Smooth muscle cell (in vitro differentiated cells): ENCODE measurements around the gene GNA15. TPM values are rescaled to one million over a fixed set of nuclear protein-coding genes. Genes with fewer than 3 reads are reported as not detected.

Source experiments
- DNase-seq: peaks from one replicate; lab custom pipeline; 2025; ENCODE audit not compliant: unreplicated experiment; lab: John Stamatoyannopoulos, UW
- H2AFZ ChIP-seq: fragments of 200-600 bp; sonication (generic); 2 replicates; pipeline ENCODE4 v1.6.0; 2016; ENCODE audit warnings: antibody characterized with exemption, low read depth, mild to moderate bottlenecking
- H3F3A ChIP-seq: fragments of 200-600 bp; sonication (generic); 2 replicates; pipeline ENCODE4 v1.6.0; 2017; ENCODE audit warnings: antibody characterized with exemption, low read depth
- H3K27ac ChIP-seq: fragments of 200-600 bp; sonication (generic); 2 replicates; pipeline ENCODE4 v1.5.1; 2016; ENCODE audit warnings: low read depth, mild to moderate bottlenecking
- H3K27me3 ChIP-seq: fragments of 200-600 bp; sonication (generic); 2 replicates; pipeline ENCODE4 v1.6.1; 2016; ENCODE audit warnings: low read depth, mild to moderate bottlenecking
- H3K36me3 ChIP-seq: fragments of 200-600 bp; sonication (generic); 2 replicates; pipeline ENCODE4 v1.5.1; 2016; ENCODE audit warnings: low read depth
- H3K4me1 ChIP-seq: fragments of 200-600 bp; sonication (generic); 2 replicates; pipeline ENCODE4 v1.5.1; 2016; ENCODE audit warnings: low read depth
- H3K4me2 ChIP-seq: fragments of 200-600 bp; sonication (generic); 2 replicates; pipeline ENCODE4 v1.6.0; 2016; ENCODE audit warnings: mild to moderate bottlenecking
- H3K4me3 ChIP-seq: fragments of 200-600 bp; sonication (generic); 2 replicates; pipeline ENCODE4 v1.5.1; 2016; ENCODE audit warnings: mild to moderate bottlenecking
- H3K79me2 ChIP-seq: fragments of 200-600 bp; sonication (generic); 2 replicates; pipeline ENCODE4 v1.6.0; 2016; ENCODE audit warnings: low read depth, mild to moderate bottlenecking
- H3K9ac ChIP-seq: fragments of 200-600 bp; sonication (generic); 2 replicates; pipeline ENCODE4 v1.6.0; 2016; ENCODE audit warnings: low read depth
- H3K9me3 ChIP-seq: fragments of 200-600 bp; sonication (generic); replicated peaks from 2 replicates; pipeline ENCODE4 v1.5.1; 2016; ENCODE audit warnings: low read depth
- H4K20me1 ChIP-seq: fragments of 200-600 bp; sonication (generic); 2 replicates; pipeline ENCODE4 v1.6.0; 2016; ENCODE audit warnings: low read depth
- CTCF ChIP-seq: fragments of 200-600 bp; sonication (generic); IDR thresholded peaks from 2 replicates; pipeline ENCODE4 v1.5.1; 2017; ENCODE audit warnings: borderline replicate concordance, mild to moderate bottlenecking, antibody characterized with exemption; ENCODE audit not compliant: insufficient read depth, poor library complexity, severe bottlenecking
- WGBS: methylation state at CpG from one replicate; pipeline ENCODE4 v1.1.7; 2016; ENCODE audit warnings: low lambda C conversion rate; 5-methylcytosine and 5-hydroxymethylcytosine counted together
- polyA plus RNA-seq: library from polyadenylated mRNA; unstranded; fragments of >200 nt; fragmentation: Nextera tagmentation; extraction: Ambion mirVana; gene quantifications from 2 replicates; pipeline ENCODE4 v1.2.1, GENCODE V29; 2016
- total RNA-seq: library from RNA; depleted of rRNA; stranded (reverse); fragments of >200 nt; gene quantifications from 2 replicates; pipeline ENCODE4 v1.2.3, GENCODE V29; 2014

Gene GNA15
- total and polyA plus RNA-seq, 2 experiments from 2014 or later: 1.2 to 1.8 TPM

DNA sequence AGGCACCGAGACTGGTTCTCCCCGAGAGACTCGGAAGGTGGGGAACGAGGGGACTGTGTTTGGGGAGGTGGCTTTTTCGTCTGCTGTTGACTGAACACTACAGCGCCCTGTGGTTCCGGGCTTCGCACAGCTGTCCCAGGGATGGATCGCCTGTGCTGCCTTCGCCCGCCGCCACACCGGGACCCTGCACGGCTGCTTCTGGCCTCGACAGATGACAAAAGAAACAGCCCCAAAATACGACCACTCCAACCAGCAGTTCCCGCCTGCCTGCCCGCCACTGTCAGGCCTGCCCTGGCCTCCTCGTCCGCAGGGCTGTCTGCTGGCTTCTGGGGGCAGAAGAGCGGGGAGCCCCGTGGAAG is 13.3 kb upstream of the GNA15 start:
- DNase-seq: no peak
- 96% methylated on average over 22 of the region's 22 CpGs for whole genome bisulfite sequencing
- Histone ChIP-seq H3K4me2 (no peak overlapping the region), H3K9ac (no peak overlapping the region), H3K27ac (no peak overlapping the region), H3F3A (no peaks in the 10 kb centered on the region), H3K4me3 (no peak overlapping the region), H2AFZ (no peak overlapping the region), H3K27me3 (no peaks in the 10 kb centered on the region), H3K4me1 (no peaks in the 10 kb centered on the region), H3K9me3 (no peaks in the 10 kb centered on the region), H4K20me1 (no peaks in the 10 kb centered on the region), H3K36me3 (no peaks in the 10 kb centered on the region), H3K79me2 (no peaks in the 10 kb centered on the region)
- TF ChIP-seq CTCF: no peak

DNA sequence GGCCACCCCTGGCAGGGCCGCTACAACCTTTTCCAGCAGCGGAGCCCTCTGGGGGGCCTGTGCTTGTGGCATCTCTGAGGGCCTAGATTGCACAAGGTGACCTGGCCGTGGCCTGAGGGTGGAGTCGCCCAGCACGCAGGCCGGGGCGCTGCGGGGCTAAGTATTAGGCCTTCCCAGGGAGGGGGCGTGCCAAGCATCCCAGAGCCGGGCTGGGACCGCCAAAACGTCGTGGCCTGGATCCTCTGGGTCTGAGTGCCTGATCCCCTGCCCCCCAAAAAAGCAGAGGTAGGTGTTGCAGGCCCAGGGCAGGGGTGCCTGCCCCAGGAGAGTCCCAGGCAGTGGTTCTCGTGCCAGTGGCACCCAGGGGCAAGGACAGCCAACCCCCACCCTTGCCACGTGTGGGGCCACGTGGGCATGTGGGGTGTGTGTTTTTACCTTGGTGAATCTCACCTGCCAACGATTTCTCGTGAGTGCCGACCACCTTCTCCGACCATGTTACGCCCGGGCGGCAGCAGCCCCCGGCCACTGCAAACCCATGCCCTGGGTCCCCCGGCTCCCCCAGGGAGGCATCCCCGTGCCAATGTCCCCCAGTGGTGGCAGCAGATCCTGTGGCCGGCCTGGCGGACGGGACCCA is 12.6 kb upstream of the GNA15 start:
- H3K4me2 ChIP-seq: no peak overlapping the region
- H2AFZ ChIP-seq: no peak overlapping the region
- DNase-seq: no peak
- H3K9me3 ChIP-seq: no peaks in the 10 kb centered on the region
- H3K36me3 ChIP-seq: no peaks in the 10 kb centered on the region
- H3F3A ChIP-seq: no peaks in the 10 kb centered on the region
- no peak overlapping the region for H3K27ac ChIP-seq
- no peak for TF ChIP-seq CTCF
- H3K4me1 ChIP-seq: no peaks in the 10 kb centered on the region
- H3K27me3 ChIP-seq: no peaks in the 10 kb centered on the region
- H3K79me2 ChIP-seq: no peaks in the 10 kb centered on the region
- 96% methylated on average over 29 of the region's 29 CpGs for WGBS
- no peak overlapping the region for H3K9ac ChIP-seq
- no peak overlapping the region for H3K4me3 ChIP-seq
- H4K20me1 ChIP-seq: no peaks in the 10 kb centered on the region

DNA sequence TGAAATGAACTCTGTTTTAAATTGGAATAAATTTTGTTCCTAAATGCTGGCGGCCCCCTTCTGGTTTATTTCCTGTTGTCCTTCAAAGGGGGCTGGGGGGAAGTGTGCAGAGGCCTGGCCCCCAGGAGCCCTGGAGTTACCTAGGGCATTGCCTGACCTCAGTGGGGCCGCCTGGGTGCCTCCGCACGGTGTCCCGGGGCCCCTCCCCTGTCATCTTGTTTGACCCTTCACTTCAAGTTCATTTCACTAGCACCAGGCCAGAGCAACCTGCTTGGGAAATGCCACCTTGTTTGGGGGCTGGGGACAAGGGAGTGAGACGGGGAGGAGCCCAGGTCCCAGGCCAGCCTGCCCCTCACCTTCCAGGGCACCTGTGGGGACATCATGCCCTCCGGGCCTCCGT is 11.9 kb upstream of the GNA15 start:
- TF ChIP-seq CTCF: no peak
- no peak overlapping the region for H3K4me2 ChIP-seq
- no peaks in the 10 kb centered on the region for H3K4me1 ChIP-seq
- no peaks in the 10 kb centered on the region for H3K36me3 ChIP-seq
- DNase-seq: no peak
- no peaks in the 10 kb centered on the region for H3F3A ChIP-seq
- no peaks in the 10 kb centered on the region for H4K20me1 ChIP-seq
- no peak overlapping the region for H3K9ac ChIP-seq
- H3K27ac ChIP-seq: no peak overlapping the region
- WGBS: 87% methylated on average over 8 of the region's 8 CpGs
- no peak overlapping the region for H2AFZ ChIP-seq
- H3K9me3 ChIP-seq: no peaks in the 10 kb centered on the region
- no peak overlapping the region for H3K4me3 ChIP-seq
- no peaks in the 10 kb centered on the region for H3K27me3 ChIP-seq
- no peaks in the 10 kb centered on the region for H3K79me2 ChIP-seq

DNA sequence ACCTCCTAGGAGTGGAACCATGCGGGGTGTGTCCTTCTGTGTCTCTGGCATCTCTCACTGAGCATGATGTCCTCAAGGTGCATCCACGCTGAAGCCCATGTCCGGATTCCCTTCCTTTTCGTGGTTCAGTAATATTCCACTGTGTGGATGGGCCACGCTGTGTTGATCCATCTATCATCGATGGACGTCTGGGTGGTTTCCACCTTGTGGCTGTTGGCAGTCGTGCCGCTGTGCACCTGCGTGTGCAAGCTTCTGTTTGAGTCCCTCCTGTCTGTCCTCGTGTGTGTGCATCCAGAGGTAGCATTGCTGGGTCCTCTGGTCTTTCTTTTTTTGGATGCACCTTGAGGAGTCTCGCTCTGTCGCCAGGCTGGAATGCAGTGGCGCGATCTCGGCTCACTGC is 11.2 kb upstream of the GNA15 start:
- H3K4me1 ChIP-seq: no peaks in the 10 kb centered on the region
- H3K4me2 ChIP-seq: no peak overlapping the region
- H2AFZ ChIP-seq: no peak overlapping the region
- H3K9me3 ChIP-seq: no peaks in the 10 kb centered on the region
- H3K27ac ChIP-seq: no peak overlapping the region
- H3K4me3 ChIP-seq: no peak overlapping the region
- H4K20me1 ChIP-seq: no peaks in the 10 kb centered on the region
- WGBS: 90% methylated on average over 16 of the region's 16 CpGs
- no peaks in the 10 kb centered on the region for H3K27me3 ChIP-seq
- TF ChIP-seq CTCF: no peak
- no peak overlapping the region for H3K9ac ChIP-seq
- no peak for DNase-seq
- H3F3A ChIP-seq: no peaks in the 10 kb centered on the region
- H3K36me3 ChIP-seq: no peaks in the 10 kb centered on the region
- H3K79me2 ChIP-seq: no peaks in the 10 kb centered on the region
